ENCODE measurements around the gene TAS2R8.

DNA sequence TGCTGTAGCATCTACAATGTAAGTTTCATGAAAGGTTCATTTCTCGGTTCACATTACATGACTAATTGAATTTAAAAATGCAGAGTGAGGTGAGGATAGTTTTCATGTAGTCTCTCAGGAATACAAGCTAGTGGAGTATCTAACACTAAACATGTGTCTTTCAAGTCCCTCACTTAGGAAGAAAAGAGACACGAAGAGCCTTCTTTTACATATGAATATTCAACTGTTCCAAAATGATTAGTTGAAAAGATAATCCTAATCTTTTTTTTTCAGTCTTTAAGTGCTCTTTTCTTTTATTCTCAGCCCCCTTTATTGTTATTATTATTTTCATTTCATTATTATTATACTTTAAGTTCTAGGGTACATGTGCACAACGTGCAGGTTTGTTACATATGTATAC is 31.4 kb upstream of the TAS2R8 start:
- TF ChIP-seq, protein P1, sequence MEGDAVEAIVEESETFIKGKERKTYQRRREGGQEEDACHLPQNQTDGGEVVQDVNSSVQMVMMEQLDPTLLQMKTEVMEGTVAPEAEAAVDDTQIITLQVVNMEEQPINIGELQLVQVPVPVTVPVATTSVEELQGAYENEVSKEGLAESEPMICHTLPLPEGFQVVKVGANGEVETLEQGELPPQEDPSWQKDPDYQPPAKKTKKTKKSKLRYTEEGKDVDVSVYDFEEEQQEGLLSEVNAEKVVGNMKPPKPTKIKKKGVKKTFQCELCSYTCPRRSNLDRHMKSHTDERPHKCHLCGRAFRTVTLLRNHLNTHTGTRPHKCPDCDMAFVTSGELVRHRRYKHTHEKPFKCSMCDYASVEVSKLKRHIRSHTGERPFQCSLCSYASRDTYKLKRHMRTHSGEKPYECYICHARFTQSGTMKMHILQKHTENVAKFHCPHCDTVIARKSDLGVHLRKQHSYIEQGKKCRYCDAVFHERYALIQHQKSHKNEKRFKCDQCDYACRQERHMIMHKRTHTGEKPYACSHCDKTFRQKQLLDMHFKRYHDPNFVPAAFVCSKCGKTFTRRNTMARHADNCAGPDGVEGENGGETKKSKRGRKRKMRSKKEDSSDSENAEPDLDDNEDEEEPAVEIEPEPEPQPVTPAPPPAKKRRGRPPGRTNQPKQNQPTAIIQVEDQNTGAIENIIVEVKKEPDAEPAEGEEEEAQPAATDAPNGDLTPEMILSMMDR (IDR thresholded peaks at IDR 0.05; ENCODE audit: low read depth, low read length), result no peak
- TF ChIP-seq MYC (IDR thresholded peaks at IDR 0.05; ENCODE audit: low read depth, low read length), result no peak
- TF ChIP-seq, protein P2, sequence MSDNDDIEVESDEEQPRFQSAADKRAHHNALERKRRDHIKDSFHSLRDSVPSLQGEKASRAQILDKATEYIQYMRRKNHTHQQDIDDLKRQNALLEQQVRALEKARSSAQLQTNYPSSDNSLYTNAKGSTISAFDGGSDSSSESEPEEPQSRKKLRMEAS (IDR thresholded peaks at IDR 0.05; ENCODE audit: low read depth, low read length), result no peak
- no peak for TF ChIP-seq POLR2A (IDR thresholded peaks at IDR 0.05; ENCODE audit: extremely low read depth, insufficient read length)

All from NB4 (cell line).